Gastroesophageal sphincter (tissue), 4 donors: ENCODE measurements around the gene AP3S2. TPM values are rescaled to one million over a fixed set of nuclear protein-coding genes. Genes with fewer than 3 reads are reported as not detected.
"Not testable (repeated sequence)": the region's sequence is repeated elsewhere in the genome, so short reads cannot be mapped to it uniquely, and the experiment has no call there.

Experiments used
- ATAC-seq: fragments of 150-250 bp; one replicate; pipeline ENCODE4 v1.9.1; 2016; ENCODE audit warnings: mild to moderate bottlenecking, moderate library complexity
- H3K27ac ChIP-seq, 4 donors: fragments of 200-600 bp; sonication (generic) in 3 of 4; 1 replicate in 3 of 4; 2 replicates in 1 of 4; pipeline ENCODE4 v1.5.1; 2016 to 2019
- H3K27me3 ChIP-seq: fragments of 200-600 bp; sonication (generic); one replicate; pipeline ENCODE4 v1.5.1; 2019
- H3K36me3 ChIP-seq, 2 donors: fragments of 200-600 bp; sonication (generic); one replicate each; pipeline ENCODE4 v1.5.1; 2019; ENCODE audit warnings: control low read depth in 1 of 2
- H3K4me1 ChIP-seq, 3 donors: fragments of 200-600 bp; sonication (generic); 1 replicate in 2 of 3; 2 replicates in 1 of 3; pipeline ENCODE4 v1.5.1; 2016 to 2019; ENCODE audit warnings: control low read depth in 2 of 3
- H3K4me3 ChIP-seq, 2 donors: fragments of 200-600 bp; sonication (generic); one replicate each; pipeline ENCODE4 v1.5.1; 2019; ENCODE audit warnings: mild to moderate bottlenecking in 1 of 2, moderate library complexity in 1 of 2
- H3K9me3 ChIP-seq, 3 donors: fragments of 200-600 bp; sonication (generic); one replicate each; pipeline ENCODE4 v1.5.1; 2017 to 2019; ENCODE audit warnings: control low read depth in 2 of 3
- CTCF ChIP-seq, 4 experiments: fragments of 200-600 bp in 2 of 4; fragments of 450-650 bp in 2 of 4; sonication (generic) in 1 of 4; IDR thresholded peaks; one replicate each; pipeline ENCODE4 v1.5.1; 2017 to 2019; ENCODE audit warnings: antibody characterized with exemption in 4 of 4, mild to moderate bottlenecking in 2 of 4, moderate library complexity in 2 of 4
- EP300 ChIP-seq: sonication (generic); formaldehyde crosslinking; IDR thresholded peaks from one replicate; pipeline ENCODE4 v1.6.1; 2017; ENCODE audit warnings: antibody characterized with exemption, mild to moderate bottlenecking
- POLR2A ChIP-seq, 2 donors: fragments of 450-650 bp; IDR thresholded peaks; one replicate each; pipeline ENCODE4 v1.6.1; 2017; ENCODE audit warnings: antibody characterized with exemption in 2 of 2, mild to moderate bottlenecking in 2 of 2, moderate library complexity in 1 of 2
- POLR2AphosphoS5 ChIP-seq: sonication (generic); formaldehyde crosslinking; IDR thresholded peaks from one replicate; pipeline ENCODE4 v1.6.1; 2017; ENCODE audit warnings: antibody characterized with exemption
- WGBS, 2 donors: methylation state at CpG; one replicate each; pipeline ENCODE4 v1.1.5; 2018; ENCODE audit warnings: low coverage in 1 of 2; 5-methylcytosine and 5-hydroxymethylcytosine counted together
- total RNA-seq, 4 donors: library from RNA; depleted of rRNA; stranded (reverse); fragments of >200 nt; gene quantifications; one replicate each; pipeline ENCODE4 v1.1.0, GENCODE V29; 2016

Gene AP3S2
- total RNA-seq, 4 donors from 2014 or later = 38.9 to 60.2 (median 46.2) TPM

- H3K36me3 ChIP-seq = no peaks in the 10 kb centered on the region
- peaks cover 0 to 12% (median 2%) of the 10 kb centered on the region in 3 donors for H3K9me3 ChIP-seq
- no peak overlapping the region for H3K4me3 ChIP-seq
- no peaks in the 10 kb centered on the region for H3K27me3 ChIP-seq
- no peaks in the 10 kb centered on the region for H3K4me1 ChIP-seq
- H3K27ac ChIP-seq = no peak overlapping the region
- ATAC-seq = no peak
- TF ChIP-seq EP300 (no peak), POLR2AphosphoS5 (no peak), CTCF (IDR thresholded peaks at IDR 0.05) (no peak), POLR2A (IDR thresholded peaks at IDR 0.05) (no peak)
- WGBS, 2 donors = 91 to 93% methylated on average over 6 to 10 of the region's 22 CpGs
Measured at GRCh38 chr15:89792106-89792805, 101.5 kb downstream of the AP3S2 start.

GRCh38 chr15:89790661-89791060 is 103.1 kb downstream of the AP3S2 start:
- H3K27ac ChIP-seq = no peak overlapping the region
- H3K4me1 ChIP-seq = no peaks in the 10 kb centered on the region
- no peak for TF ChIP-seq POLR2AphosphoS5
- TF ChIP-seq EP300 = no peak
- TF ChIP-seq CTCF (IDR thresholded peaks at IDR 0.05) = no peak
- TF ChIP-seq POLR2A (IDR thresholded peaks at IDR 0.05) = no peak
- ATAC-seq = no peak
- no peak overlapping the region for H3K4me3 ChIP-seq
- H3K36me3 ChIP-seq = no peaks in the 10 kb centered on the region
- peaks cover 0 to 8% (median 0%) of the 10 kb centered on the region in 3 donors for H3K9me3 ChIP-seq
- H3K27me3 ChIP-seq = no peaks in the 10 kb centered on the region
- WGBS, 2 donors = 91 to 100% methylated on average over 3 to 15 of the region's 16 CpGs

- no peaks in the 10 kb centered on the region for H3K36me3 ChIP-seq
- no peaks in the 10 kb centered on the region for H3K27me3 ChIP-seq
- TF ChIP-seq EP300 = no peak
- TF ChIP-seq POLR2AphosphoS5 = no peak
- no peak for TF ChIP-seq POLR2A (IDR thresholded peaks at IDR 0.05)
- TF ChIP-seq CTCF (IDR thresholded peaks at IDR 0.05) = no peak
- no peak overlapping the region for H3K4me3 ChIP-seq
- no peak for ATAC-seq
- H3K27ac ChIP-seq = no peak overlapping the region
- H3K4me1 ChIP-seq = no peaks in the 10 kb centered on the region
- WGBS, 2 donors = 70 to 83% methylated on average over 8 of the region's 10 CpGs
- peaks cover 0 to 8% (median 0%) of the 10 kb centered on the region in 3 donors for H3K9me3 ChIP-seq
Measured at GRCh38 chr15:89790206-89790605, 103.6 kb downstream of the AP3S2 start.

- not testable (repeated sequence) for H3K36me3 ChIP-seq, H3K4me3 ChIP-seq, ATAC-seq, H3K9me3 ChIP-seq, H3K27me3 ChIP-seq, H3K4me1 ChIP-seq, H3K27ac ChIP-seq
- WGBS, 2 donors = 93 to 97% methylated on average over 3 to 4 of the region's 4 CpGs
Measured at GRCh38 chr15:89788585-89788984, 105.2 kb downstream of the AP3S2 start.

GRCh38 chr15:89787944-89788343 is 105.8 kb downstream of the AP3S2 start:
- Histone ChIP-seq H3K27me3 (no peaks in the 10 kb centered on the region), H3K36me3 (no peaks in the 10 kb centered on the region), H3K9me3 (peaks cover 0 to 8% (median 0%) of the 10 kb centered on the region in 3 donors), H3K4me1 (no peaks in the 10 kb centered on the region), H3K4me3 (no peak overlapping the region), H3K27ac (no peak overlapping the region)
- TF ChIP-seq POLR2A (IDR thresholded peaks at IDR 0.05) (no peak), CTCF (IDR thresholded peaks at IDR 0.05) (no peak), POLR2AphosphoS5 (no peak), EP300 (no peak)
- 87 to 88% methylated on average over 3 of the region's 3 CpGs for WGBS, 2 donors
- no peak for ATAC-seq
